H1 (cell line): Measurements from ENCODE around the gene STAG1. TPM values are rescaled to one million over a fixed set of nuclear protein-coding genes. Genes with fewer than 3 reads are reported as not detected.

Experiments used
- CTCF ChIA-PET: fragments of 300-600 bp; sonication (Branson Sonifier 250); formaldehyde crosslinking; loops from one replicate; lab custom pipeline; 2021; ENCODE audit not compliant: partially characterized antibody; lab: Charles Lee
- POLR2A ChIA-PET: fragments of 300-600 bp; sonication (Branson Sonifier 250); formaldehyde crosslinking; loops from one replicate; lab custom pipeline; 2021; ENCODE audit warnings: inconsistent platforms; ENCODE audit not compliant: partially characterized antibody; lab: Charles Lee
- DNase-seq, 2 experiments: peaks; one replicate each; pipeline versions ENCODE4 v3.0.0 to v3.0.0-alpha.2; 2010 to 2022; ENCODE audit warnings: low spot score in 2 of 2, low read depth in 1 of 2, mixed read lengths in 1 of 2
- FAIRE-seq: peaks from 2 replicates; lab custom pipeline; 2011; peaks lifted over from hg19 to GRCh38; lab: Jason Lieb, UNC
- H2AFZ ChIP-seq: 2 replicates; pipeline ENCODE4 v1.8.1; 2012; ENCODE audit warnings: low read length, inconsistent platforms
- H2AK5ac ChIP-seq: 2 replicates; pipeline ENCODE4 v1.6.1; 2013; ENCODE audit warnings: low read depth, low read length
- H2BK120ac ChIP-seq: replicated peaks from 2 replicates; pipeline ENCODE3; 2013; ENCODE audit warnings: low read depth, low read length, inconsistent platforms
- H2BK12ac ChIP-seq: 2 replicates; pipeline ENCODE4 v1.6.1; 2013; ENCODE audit warnings: low read depth, low read length
- H2BK15ac ChIP-seq: 2 replicates; pipeline ENCODE4 v1.6.1; 2013; ENCODE audit warnings: low read length
- H2BK20ac ChIP-seq: 2 replicates; pipeline ENCODE4 v1.6.1; 2013; ENCODE audit warnings: low read length
- H2BK5ac ChIP-seq: 2 replicates; pipeline ENCODE4 v1.6.1; 2013; ENCODE audit warnings: low read depth, low read length
- H3K14ac ChIP-seq: 2 replicates; pipeline ENCODE4 v1.6.1; 2013; ENCODE audit warnings: inconsistent platforms; ENCODE audit not compliant: insufficient read length
- H3K18ac ChIP-seq: 2 replicates; pipeline ENCODE4 v1.6.1; 2013; ENCODE audit warnings: low read length; ENCODE audit errors: extremely low read depth
- H3K23ac ChIP-seq: 2 replicates; pipeline ENCODE4 v1.6.1; 2013; ENCODE audit warnings: inconsistent platforms; ENCODE audit not compliant: insufficient read length
- H3K23me2 ChIP-seq: 2 replicates; pipeline ENCODE4 v1.6.1; 2013; ENCODE audit warnings: low read depth, low read length
- H3K27ac ChIP-seq: 2 replicates; pipeline ENCODE4 v1.6.1; 2011; ENCODE audit warnings: low read depth, low read length, inconsistent platforms
- H3K27me3 ChIP-seq, 4 experiments: replicated peaks in 1 of 4; 1 replicate in 1 of 4; 2 replicates in 3 of 4; pipeline versions ENCODE4 v1.6.1 to v1.8.1; 2011 to 2013; ENCODE audit warnings: low read length in 3 of 4, mild to moderate bottlenecking in 3 of 4, inconsistent platforms in 2 of 4, mixed read lengths in 2 of 4, moderate library complexity in 1 of 4; ENCODE audit not compliant: control insufficient read depth in 3 of 4, insufficient read depth in 3 of 4; ENCODE audit errors: extremely low read depth in 1 of 4
- H3K36me3 ChIP-seq, 4 experiments: 2 replicates each; pipeline versions ENCODE4 v1.6.1 to v1.8.1; 2011 to 2013; ENCODE audit warnings: mild to moderate bottlenecking in 4 of 4, low read length in 3 of 4, moderate library complexity in 2 of 4, control low read depth in 1 of 4, inconsistent platforms in 1 of 4; ENCODE audit not compliant: insufficient read depth in 4 of 4, control insufficient read depth in 2 of 4
- H3K4ac ChIP-seq: replicated peaks from 2 replicates; pipeline ENCODE3; 2013; ENCODE audit warnings: low read length, low read depth, mixed read lengths, inconsistent platforms; ENCODE audit not compliant: insufficient read length
- H3K4me1 ChIP-seq, 4 experiments: replicated peaks in 1 of 4; 1 replicate in 1 of 4; 2 replicates in 3 of 4; pipeline versions ENCODE4 v1.6.1 to v1.8.1; 2011 to 2013; ENCODE audit warnings: low read length in 3 of 4, inconsistent platforms in 2 of 4, mixed read lengths in 1 of 4; ENCODE audit not compliant: insufficient read depth in 4 of 4, control insufficient read depth in 3 of 4
- H3K4me2 ChIP-seq, 2 experiments: 2 replicates each; pipeline versions ENCODE4 v1.6.1 to v1.8.1; 2011 to 2013; ENCODE audit warnings: low read depth in 2 of 2, low read length in 2 of 2, control low read depth in 1 of 2, inconsistent platforms in 1 of 2, mild to moderate bottlenecking in 1 of 2; ENCODE audit not compliant: insufficient read depth in 1 of 2
- H3K4me3 ChIP-seq, 4 experiments: fragments of 200-600, 300-600 bp in 1 of 4; sonication (generic), shearing (Covaris generic), sonication (Bioruptor Twin) in 1 of 4; 2 replicates each; pipeline versions ENCODE4 v1.5.1 to v1.8.1; 2011 to 2016; ENCODE audit warnings: low read length in 4 of 4, low read depth in 3 of 4, control low read depth in 2 of 4, inconsistent platforms in 2 of 4, mild to moderate bottlenecking in 2 of 4, mixed read lengths in 1 of 4, moderate library complexity in 1 of 4; ENCODE audit not compliant: insufficient read depth in 2 of 4; ENCODE audit errors: extremely low read depth in 1 of 4
- H3K56ac ChIP-seq: replicated peaks from 2 replicates; pipeline ENCODE3; 2013; ENCODE audit warnings: low read depth, mild to moderate bottlenecking, mixed read lengths, low read length, inconsistent platforms; ENCODE audit not compliant: insufficient read length
- H3K79me1 ChIP-seq: 2 replicates; pipeline ENCODE4 v1.6.1; 2013; ENCODE audit warnings: low read depth, low read length, control low read depth
- H3K79me2 ChIP-seq, 2 experiments: 2 replicates each; pipeline versions ENCODE4 v1.6.1 to v1.8.1; 2012 to 2013; ENCODE audit warnings: low read length in 2 of 2, mild to moderate bottlenecking in 2 of 2, inconsistent platforms in 1 of 2; ENCODE audit not compliant: insufficient read depth in 2 of 2, control insufficient read depth in 1 of 2
- H3K9ac ChIP-seq, 4 experiments: replicated peaks in 1 of 4; 1 replicate in 1 of 4; 2 replicates in 3 of 4; pipeline versions ENCODE4 v1.6.1 to v1.8.1; 2011 to 2013; ENCODE audit warnings: low read depth in 3 of 4, low read length in 3 of 4, control low read depth in 2 of 4, mild to moderate bottlenecking in 2 of 4, moderate library complexity in 2 of 4, inconsistent platforms in 1 of 4; ENCODE audit errors: extremely low read depth in 1 of 4
- H3K9me3 ChIP-seq, 2 experiments: 2 replicates each; pipeline versions ENCODE4 v1.6.1 to v1.8.1; 2012 to 2013; ENCODE audit warnings: mild to moderate bottlenecking in 2 of 2, moderate library complexity in 2 of 2, control low read depth in 1 of 2, inconsistent platforms in 1 of 2, low read depth in 1 of 2, low read length in 1 of 2, mixed read lengths in 1 of 2; ENCODE audit not compliant: insufficient read depth in 2 of 2
- H4K20me1 ChIP-seq, 2 experiments: replicated peaks in 1 of 2; 2 replicates each; pipeline versions ENCODE3 to v1.8.1; 2011 to 2013; ENCODE audit warnings: inconsistent platforms in 2 of 2, low read length in 2 of 2, mild to moderate bottlenecking in 1 of 2; ENCODE audit not compliant: insufficient read depth in 2 of 2, control insufficient read depth in 1 of 2
- H4K5ac ChIP-seq: 2 replicates; pipeline ENCODE4 v1.6.1; 2013; ENCODE audit warnings: low read length, low read depth, mixed read lengths, inconsistent platforms; ENCODE audit not compliant: insufficient read length
- H4K8ac ChIP-seq: 2 replicates; pipeline ENCODE4 v1.8.0; 2013; ENCODE audit warnings: mild to moderate bottlenecking, moderate library complexity, low read length, inconsistent platforms; ENCODE audit not compliant: insufficient read depth; ENCODE audit errors: extremely low read depth
- H4K91ac ChIP-seq: replicated peaks from 2 replicates; pipeline ENCODE3; 2013; ENCODE audit warnings: low read length, mixed read lengths, inconsistent platforms; ENCODE audit not compliant: insufficient read length
- TAF1 ChIP-seq: IDR thresholded peaks from 2 replicates; pipeline ENCODE4 v1.6.1; 2011; ENCODE audit warnings: mild to moderate bottlenecking, low read depth, low read length
- YY1 ChIP-seq: IDR thresholded peaks from 2 replicates; pipeline ENCODE4 v1.6.1; 2011; ENCODE audit warnings: low read depth, mild to moderate bottlenecking, low read length
- WGBS, 2 experiments: shearing (Covaris generic) in 1 of 2; methylation state at CpG; one replicate each; pipeline versions ENCODE4 v1.1.6 to v1.1.7; 2013 to 2015; ENCODE audit warnings: low lambda C conversion rate in 2 of 2, mixed read lengths in 2 of 2, inconsistent platforms in 1 of 2, low coverage in 1 of 2, missing lambda C conversion rate in 1 of 2; ENCODE audit not compliant: insufficient replicate concordance in 2 of 2, insufficient coverage in 1 of 2, insufficient read length in 1 of 2; ENCODE audit errors: extremely low coverage in 1 of 2, missing lambda C conversion rate in 1 of 2; 5-methylcytosine and 5-hydroxymethylcytosine counted together
- polyA plus RNA-seq, 7 experiments: library from polyadenylated mRNA; depleted of rRNA in 3 of 7; stranded (reverse) in 5 of 7; unstranded in 2 of 7; fragments of >200 nt in 5 of 7; fragments of 200-250 nt in 2 of 7; gene quantifications; 1 replicate in 5 of 7; 2 replicates in 1 of 7; 4 replicates in 1 of 7; pipeline versions ENCODE4 v1.2.1 to v1.2.3, GENCODE V29; 2011 to 2013; ENCODE audit warnings: missing spikeins in 2 of 7, mixed read lengths in 2 of 7
- total RNA-seq: library from RNA; stranded (reverse); fragmentation: NEBNext Ultra II Directional; extraction: Animal tissue kit (Norgen Biotek cat#: 25700); gene quantifications from 2 replicates; pipeline ENCODE4 v1.2.1, GENCODE V29; 2021

STAG1 gene
- total and polyA plus RNA-seq, 2 of the 8 experiments (the other 6 are each of a cell fraction or from before 2014, with no cell fraction given) = 4.6 to 23.4 TPM

DNA sequence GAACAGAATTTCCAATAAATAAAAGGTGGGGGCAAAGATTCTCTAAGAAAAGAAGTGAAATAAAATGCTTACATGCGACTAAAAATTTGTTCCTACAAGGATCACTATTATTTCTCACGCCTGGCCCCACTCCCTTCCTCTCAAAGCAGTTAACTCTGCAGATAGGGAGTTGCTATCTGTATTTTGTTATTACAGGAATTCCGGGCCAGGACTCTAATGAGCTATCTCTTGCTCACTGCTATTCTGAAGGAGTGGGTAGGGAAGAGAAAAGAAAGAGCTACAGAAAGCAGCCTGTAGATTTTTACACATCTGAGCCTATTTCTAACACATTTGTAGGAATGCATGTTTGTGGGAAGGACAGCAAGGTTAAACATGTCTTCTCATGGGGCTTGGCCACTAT lies 361.6 kb downstream of the STAG1 start:
- H3K23ac ChIP-seq = no peak overlapping the region
- H3K23me2 ChIP-seq = no peaks in the 10 kb centered on the region
- CTCF ChIA-PET = interaction anchor here (1.2 to 3.6 kb wide), 13 partner anchors 9 to 623 kb away, joined by 3 to 22 read pairs (median 6); partner anchors contain the start of gene STAG1
- H2BK20ac ChIP-seq = no peak overlapping the region
- H3K27ac ChIP-seq = no peak overlapping the region
- H3K4ac ChIP-seq = no peak overlapping the region
- WGBS, 2 experiments = 94% methylated on average over 3 of the region's 3 CpGs; no CpG with 5 or more reads in 1 of the 2 experiments
- no peak overlapping the region for H3K4me3 ChIP-seq
- H4K5ac ChIP-seq = no peak overlapping the region
- H2BK15ac ChIP-seq = no peak overlapping the region
- no peak overlapping the region for H3K4me2 ChIP-seq
- H4K8ac ChIP-seq = no peak overlapping the region
- H3K56ac ChIP-seq = no peak overlapping the region
- no peaks in the 10 kb centered on the region for H3K9me3 ChIP-seq
- H2BK5ac ChIP-seq = no peak overlapping the region
- H2BK120ac ChIP-seq = no peak overlapping the region
- H2AFZ ChIP-seq = no peak overlapping the region
- FAIRE-seq (no peak), DNase-seq (no peak)
- H2AK5ac ChIP-seq = no peak overlapping the region
- H4K20me1 ChIP-seq = no peaks in the 10 kb centered on the region
- no peak overlapping the region for H2BK12ac ChIP-seq
- H3K79me1 ChIP-seq = no peaks in the 10 kb centered on the region
- no peak overlapping the region for H3K18ac ChIP-seq
- H3K9ac ChIP-seq = no peak overlapping the region
- no peak overlapping the region for H3K14ac ChIP-seq
- H4K91ac ChIP-seq = no peak overlapping the region
- H3K36me3 ChIP-seq = no peaks in the 10 kb centered on the region
- TF ChIP-seq TAF1 (no peak), YY1 (no peak)
- H3K4me1 ChIP-seq = no peaks in the 10 kb centered on the region
- no peaks in the 10 kb centered on the region for H3K79me2 ChIP-seq
- H3K27me3 ChIP-seq = no peaks in the 10 kb centered on the region
- POLR2A ChIA-PET = interaction anchor here (1.8 kb wide), 1 partner anchor 361 kb away, joined by 13 read pairs; the partner anchor contains the start of gene STAG1
